C1 segment of cervical spinal cord (tissue), 14 donors: ENCODE data around the gene LRFN2.

ENCODE experiments used
- DNase-seq, 14 donors: peaks; one replicate each; lab custom pipeline; 2025; lab: John Stamatoyannopoulos, UW

The LRFN2 gene

DNA sequence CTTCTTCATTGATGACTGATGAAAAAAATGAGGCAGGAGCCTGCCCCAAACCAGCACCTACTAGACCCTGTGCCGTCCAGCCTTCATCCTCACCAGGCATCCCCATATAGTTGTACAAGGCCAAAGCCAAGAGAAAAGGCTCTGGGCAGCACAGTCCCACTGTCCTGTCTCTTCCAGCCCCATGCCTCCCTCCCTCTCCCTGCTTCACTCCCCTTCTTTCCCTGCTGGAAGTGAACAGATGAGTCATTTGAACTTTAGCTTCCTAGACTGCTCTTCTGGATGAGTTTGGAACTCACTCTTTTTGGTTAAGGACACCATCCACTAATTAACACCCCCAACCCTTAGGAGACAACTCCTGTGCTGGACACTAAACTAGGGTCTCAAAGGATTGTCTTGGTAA lies 235.2 kb downstream of the LRFN2 start:
- DNase-seq, result no peak

DNA sequence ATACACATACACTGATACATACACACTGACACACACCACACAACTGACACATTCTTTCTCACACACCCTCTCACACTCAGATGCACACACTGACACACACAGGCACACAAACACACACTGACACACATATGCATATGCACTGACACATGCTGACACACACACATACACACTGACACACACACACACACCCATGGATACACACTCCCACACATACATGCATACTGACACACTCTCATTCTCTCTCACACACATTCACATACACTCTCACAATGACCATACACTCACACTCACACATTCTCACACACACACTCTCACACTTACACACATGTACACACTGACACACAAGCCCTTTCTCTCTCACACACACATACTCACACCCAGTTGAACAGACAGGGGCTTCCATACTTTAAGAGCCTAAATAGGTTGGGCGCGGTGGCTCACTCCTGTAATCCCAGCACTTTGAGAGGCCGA lies 236.4 kb downstream of the LRFN2 start:
- no peak for DNase-seq

DNA sequence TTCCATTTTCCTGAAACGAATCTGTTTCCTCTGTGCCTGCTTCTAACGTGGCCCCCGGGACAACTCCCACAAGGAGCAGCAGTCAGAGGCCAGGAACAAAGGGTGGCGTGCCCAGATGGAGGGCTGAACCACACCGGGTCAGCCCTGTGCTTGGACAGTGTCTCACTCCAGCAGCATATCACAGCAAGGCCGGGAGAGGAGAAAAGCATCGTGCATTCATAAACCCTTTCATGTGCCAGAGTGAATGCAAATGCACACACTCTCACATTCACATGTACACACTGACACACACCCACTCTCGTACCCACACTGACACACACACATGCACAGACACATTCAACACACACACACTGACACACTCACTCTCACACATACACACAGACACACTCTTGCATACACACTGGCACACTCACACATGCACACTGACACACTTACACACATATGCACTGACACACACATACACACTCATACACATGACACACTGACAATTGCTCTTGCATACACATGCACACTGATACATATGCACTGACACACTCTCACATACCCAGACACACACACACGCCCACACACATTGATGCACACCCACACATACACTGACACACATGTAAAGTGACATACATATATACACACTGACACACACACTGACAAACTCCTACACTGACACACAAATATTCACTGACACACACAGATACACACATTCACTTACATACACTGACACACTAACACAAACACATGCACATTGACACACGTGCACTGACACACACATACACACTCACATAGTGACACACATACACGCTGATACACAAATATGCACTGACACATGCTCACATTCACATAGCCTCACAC lies 237.0 kb downstream of the LRFN2 start:
- peak in 1 of 14 donors; percentile 39 for DNase-seq

DNA sequence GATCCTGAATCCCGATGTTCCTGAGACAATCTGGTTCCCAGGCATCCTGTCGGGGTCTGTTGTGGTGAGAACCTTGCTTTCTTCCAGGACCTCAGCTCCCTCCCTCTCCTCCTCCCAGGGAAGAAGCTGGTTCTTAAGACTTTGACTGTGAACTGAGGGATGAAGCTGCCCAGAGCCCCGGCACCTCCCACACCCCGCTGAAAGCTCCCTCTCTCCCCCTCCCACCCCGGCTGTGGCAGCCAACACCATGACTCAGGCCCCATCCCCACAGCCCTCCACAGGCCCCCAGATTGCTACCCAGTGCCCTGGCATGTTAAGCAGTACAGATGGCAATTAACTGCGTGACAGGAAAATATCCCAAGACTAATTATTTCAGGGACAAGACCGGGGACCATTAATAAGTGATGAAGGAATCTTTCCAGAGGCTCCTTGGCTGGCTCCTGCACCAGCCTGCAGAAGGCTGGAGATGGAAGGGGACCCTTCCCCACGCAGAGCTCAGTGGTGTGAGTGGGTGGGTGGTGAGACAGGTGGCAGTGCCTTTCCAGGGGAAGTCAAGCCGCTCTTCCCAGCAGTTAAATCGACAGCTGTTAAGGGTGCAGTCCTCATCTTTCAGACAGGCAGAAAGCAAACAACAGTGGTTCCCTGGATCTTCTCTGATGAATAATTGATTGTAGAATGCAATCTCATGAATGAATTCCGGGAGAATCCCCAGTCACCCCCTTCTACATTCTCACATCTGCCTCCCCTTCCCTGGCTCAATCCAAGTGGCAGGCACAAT lies 237.9 kb downstream of the LRFN2 start:
- DNase-seq, result peak in 1 of 14 donors; percentile 80

DNA sequence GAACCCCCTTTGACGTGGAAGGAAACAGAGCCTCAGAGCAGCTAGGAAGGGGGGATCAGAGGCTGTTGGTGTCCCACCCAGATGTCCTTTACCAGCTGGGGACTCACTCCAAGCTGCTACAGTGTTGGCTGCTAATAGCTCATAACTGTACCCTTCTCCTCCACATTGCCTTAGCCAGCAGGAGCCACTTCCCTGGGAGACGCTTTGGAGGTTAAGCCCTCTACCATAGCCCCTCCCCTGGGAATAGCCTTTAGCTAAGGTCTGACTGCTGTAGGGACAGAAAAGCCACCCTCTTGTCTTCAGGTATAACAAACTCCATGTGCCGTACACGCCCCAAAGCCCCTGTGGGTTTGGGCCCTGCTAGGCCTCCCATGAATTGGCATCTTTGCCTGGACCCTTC lies 238.6 kb downstream of the LRFN2 start:
- no peak for DNase-seq

DNA sequence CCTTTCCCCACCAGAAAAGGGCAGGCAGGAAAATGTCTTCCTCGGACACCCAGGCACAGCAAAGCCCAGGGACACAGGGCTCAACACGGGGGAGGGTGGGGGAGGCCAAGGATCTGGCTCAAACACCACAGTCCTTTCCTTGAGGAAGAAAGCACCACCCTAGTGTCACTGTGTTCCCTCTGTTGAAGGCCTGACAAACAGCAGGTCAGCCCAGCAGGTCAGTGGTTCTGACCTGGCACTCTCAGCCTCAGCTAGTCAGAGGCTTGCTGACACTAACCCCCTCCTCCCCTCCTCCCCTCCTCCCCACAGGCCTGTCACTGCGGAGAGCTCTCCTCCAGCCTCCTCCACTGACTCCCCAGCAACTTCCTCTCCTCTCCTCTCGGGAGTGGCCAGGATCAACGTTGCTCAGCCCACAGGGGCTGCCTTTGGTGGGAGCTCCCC lies 239.6 kb downstream of the LRFN2 start:
- DNase-seq, result no peak

DNA sequence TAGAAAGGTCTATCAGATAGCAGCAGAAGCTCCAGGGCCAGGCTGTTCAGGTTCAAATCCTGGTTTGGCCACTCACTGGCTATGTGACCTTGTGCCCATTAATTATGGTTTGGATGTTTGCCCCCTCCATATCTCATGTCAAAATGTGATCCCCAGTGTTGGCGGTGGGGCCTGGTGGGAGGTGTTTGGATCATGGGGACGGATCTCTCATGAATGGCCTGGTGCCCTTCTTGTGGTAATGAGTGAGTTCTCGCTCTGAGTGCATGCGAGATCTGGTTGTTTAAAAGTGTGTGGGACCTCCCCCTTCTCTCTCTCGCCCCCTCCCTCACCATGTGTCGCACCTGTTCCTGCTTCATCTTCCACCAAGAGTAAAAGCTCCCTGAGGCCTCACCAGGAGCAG lies 240.9 kb downstream of the LRFN2 start:
- DNase-seq, result no peak

DNA sequence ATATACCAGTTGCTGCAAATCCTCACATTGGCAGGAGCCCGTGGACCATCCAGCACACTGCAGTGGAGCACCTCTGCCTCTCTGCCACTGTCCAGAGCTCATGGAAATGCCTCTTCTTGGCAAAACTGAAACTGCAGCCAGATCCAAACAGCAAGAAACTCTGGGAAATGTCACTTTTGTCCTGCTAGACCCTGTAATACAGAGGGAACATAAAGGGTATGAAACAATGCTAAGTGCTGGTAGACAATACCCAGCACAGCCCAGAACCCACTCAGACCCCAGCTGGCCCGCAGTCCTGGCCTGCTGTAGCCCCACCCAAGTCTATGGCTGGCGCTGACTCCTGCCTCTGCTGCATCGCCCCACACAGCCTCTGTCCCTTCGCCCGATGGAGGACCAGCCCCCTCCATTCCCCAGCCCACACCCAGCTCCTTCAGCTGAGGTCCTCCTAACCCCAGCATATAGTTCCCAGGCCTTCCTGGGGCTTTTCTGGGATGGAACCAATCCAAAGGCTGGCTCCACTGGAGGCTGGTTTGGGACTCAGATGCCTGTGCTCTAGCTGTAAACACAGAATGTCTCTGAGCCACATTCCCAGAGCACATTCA lies 242.5 kb downstream of the LRFN2 start:
- DNase-seq, result no peak

DNA sequence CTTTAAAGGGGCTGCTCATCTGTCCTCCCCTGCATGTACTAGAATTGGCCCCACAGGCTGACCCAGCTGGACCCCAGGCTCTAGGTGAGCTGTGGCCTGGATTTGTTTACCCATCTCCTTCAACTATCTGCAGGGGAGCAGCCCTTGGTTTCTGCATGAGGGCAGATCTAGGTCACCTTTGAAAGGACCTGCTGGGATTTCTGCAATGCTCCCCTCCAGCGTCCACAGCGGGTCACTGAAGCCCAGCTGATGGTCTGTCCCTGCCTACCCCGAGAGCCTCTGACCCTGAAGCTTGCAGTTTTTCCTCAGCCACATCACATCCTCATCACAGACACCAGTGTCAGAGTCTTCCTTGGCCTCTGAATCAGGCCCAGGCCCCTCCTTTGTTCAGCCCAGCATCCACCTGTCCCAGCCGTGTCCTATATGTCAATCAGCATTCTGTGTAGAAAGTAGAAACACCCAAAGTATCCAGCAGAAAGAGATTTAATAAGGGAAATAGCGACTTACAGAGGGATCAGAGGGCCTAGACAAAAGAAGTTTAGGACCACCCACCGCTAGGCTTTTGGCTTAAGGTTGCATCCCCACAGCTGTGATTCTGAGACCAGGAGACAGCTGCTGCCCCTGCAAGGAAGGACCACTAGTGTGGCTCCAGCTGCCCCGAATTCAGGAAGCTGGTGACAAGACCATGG lies 243.1 kb downstream of the LRFN2 start:
- DNase-seq, result peak in 1 of 14 donors; percentile 71

DNA sequence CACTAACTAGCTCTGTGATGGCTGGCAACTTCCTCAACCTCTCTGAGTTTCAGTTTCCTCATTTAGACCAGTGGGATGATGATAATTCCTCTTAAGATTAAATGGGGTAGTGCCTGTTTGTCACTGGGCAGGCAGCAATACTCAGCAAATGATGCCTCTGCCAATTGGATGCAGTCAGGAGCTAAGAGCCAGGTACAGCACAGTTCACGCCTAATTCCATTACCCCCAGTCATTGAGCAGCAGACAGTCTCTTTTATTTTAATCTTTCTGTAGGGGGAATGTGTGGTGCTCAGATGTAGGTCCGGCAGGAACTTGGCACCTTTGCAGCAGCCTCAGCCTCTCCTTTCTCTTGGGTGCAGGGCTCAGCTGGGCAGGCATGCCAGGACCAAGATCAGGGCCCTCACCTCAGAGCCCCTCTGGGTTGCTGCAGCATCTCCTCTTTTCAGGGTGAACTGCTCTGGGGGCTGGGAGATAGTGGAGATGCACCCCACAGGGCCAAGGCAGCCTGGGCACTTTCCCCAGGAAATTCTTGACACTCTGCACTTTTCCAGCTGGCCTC lies 243.8 kb downstream of the LRFN2 start:
- peak in 1 of 14 donors; percentile 77 for DNase-seq

DNA sequence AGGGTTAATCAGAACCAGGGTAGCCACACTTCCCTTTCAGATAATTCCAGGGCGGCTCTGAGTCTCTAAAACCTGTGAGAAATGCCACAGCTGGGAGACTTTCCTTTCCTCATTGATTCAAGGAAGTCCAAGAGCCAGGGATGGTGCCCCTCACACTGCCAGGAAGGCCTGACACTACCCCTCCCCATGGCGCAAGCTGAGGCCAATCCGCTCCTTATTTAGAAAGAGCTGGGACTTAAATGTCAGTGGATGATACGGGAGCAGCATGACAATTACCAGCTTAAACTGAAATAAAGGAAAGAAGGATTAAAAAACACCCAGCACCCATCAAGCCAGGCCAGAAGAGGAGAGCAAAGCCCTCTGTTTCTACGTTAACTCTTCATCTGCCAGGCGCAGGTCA lies 244.4 kb downstream of the LRFN2 start:
- DNase-seq, result peak in 4 of 14 donors; percentile 9 to 68 (median 20)

DNA sequence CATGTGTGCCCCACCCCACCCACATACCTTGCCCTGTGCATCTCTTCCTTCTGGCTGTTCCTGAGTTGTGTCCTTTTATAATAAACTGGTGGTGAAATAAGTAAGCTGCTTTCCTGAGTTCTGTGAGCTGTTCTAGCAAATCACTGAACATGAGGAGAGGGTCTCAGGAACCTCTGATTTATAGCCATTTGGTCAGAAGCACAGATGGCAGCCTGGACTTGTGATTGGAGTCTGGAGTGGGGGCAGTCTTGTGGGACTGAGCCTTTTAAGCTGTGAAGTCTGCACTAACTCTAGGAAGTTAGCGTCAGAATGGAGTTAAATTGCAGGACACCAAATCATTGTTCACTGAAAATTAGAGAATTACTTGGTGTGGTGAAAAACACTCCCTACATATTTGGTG lies 245.4 kb downstream of the LRFN2 start:
- DNase-seq, result no peak
